HepG2 (cell line): ENCODE data around the gene MEPCE. TPM values are rescaled to one million over a fixed set of nuclear protein-coding genes. Genes with fewer than 3 reads are reported as not detected.
"Not testable (repeated sequence)": the region's sequence is repeated elsewhere in the genome, so short reads cannot be mapped to it uniquely, and the experiment has no call there.

Source experiments
- ATAC-seq: fragments of 200-7000 bp; cut with Tn5 transposase; 3 replicates; pipeline ENCODE4 v1.9.1; 2020; ENCODE audit warnings: mild to moderate bottlenecking, moderate library complexity
- BruUV-seq: library from RNA; stranded (reverse); fragments of 400-500 nt; replicated peaks from 2 replicates; lab custom pipeline; 2021; lab: Mats Ljungman, UMichigan
- CTCF ChIA-PET: fragments of 300-600 bp; formaldehyde crosslinking; extraction: SDS; loops from one replicate; lab custom pipeline; 2021; ENCODE audit warnings: low total read pairs, inconsistent platforms, low intra/inter-chr PET ratio; lab: Yijun Ruan, JAX
- POLR2A ChIA-PET: fragments of 350-600 bp; sonication (Branson Sonifier 250); formaldehyde crosslinking; loops from one replicate; lab custom pipeline; 2020; ENCODE audit warnings: antibody characterized with exemption, inconsistent platforms; lab: Yijun Ruan, JAX
- DNase-seq: peaks from one replicate; pipeline ENCODE4 v3.0.0-alpha.2; 2015; ENCODE audit warnings: low spot score
- FAIRE-seq: peaks from 3 replicates; lab custom pipeline; 2011; peaks lifted over from hg19 to GRCh38; lab: Jason Lieb, UNC
- H2AFZ ChIP-seq: one replicate; pipeline ENCODE4 v1.6.1; 2011; ENCODE audit warnings: low read length, inconsistent platforms
- H3K27ac ChIP-seq: fragments of 300-600 bp; 3 replicates; pipeline ENCODE4 v1.8.0; 2011; ENCODE audit warnings: mixed run types, mild to moderate bottlenecking, mixed read lengths, low read length, inconsistent platforms; ENCODE audit not compliant: insufficient read depth; ENCODE audit errors: extremely low read length
- H3K27me3 ChIP-seq, 2 experiments: fragments of 200-600 bp in 1 of 2; 2 replicates in 1 of 2; 3 replicates in 1 of 2; pipeline versions ENCODE4 v1.6.0 to v1.8.0; 2011; ENCODE audit warnings: low read length in 2 of 2, mild to moderate bottlenecking in 2 of 2, moderate library complexity in 2 of 2, inconsistent platforms in 1 of 2; ENCODE audit not compliant: insufficient read depth in 2 of 2, control insufficient read depth in 1 of 2
- H3K36me3 ChIP-seq, 2 experiments: fragments of 200-600 bp in 1 of 2; replicated peaks in 1 of 2; 2 replicates in 1 of 2; 3 replicates in 1 of 2; pipeline versions ENCODE4 v1.5.1 to v1.8.0; 2011; ENCODE audit warnings: low read length in 2 of 2, inconsistent platforms in 1 of 2; ENCODE audit not compliant: insufficient read depth in 2 of 2, control insufficient read depth in 1 of 2
- H3K4me1 ChIP-seq: 2 replicates; pipeline ENCODE4 v1.5.1; 2012; ENCODE audit warnings: low read length, inconsistent platforms; ENCODE audit not compliant: insufficient read depth
- H3K4me2 ChIP-seq: 2 replicates; pipeline ENCODE4 v1.6.0; 2011; ENCODE audit warnings: low read depth, low read length, inconsistent platforms
- H3K4me3 ChIP-seq, 3 experiments: fragments of 200-600 bp in 1 of 3; sonication (generic), shearing (Covaris generic) in 1 of 3; replicated peaks in 1 of 3; 2 replicates each; pipeline ENCODE4 v1.5.1; 2011 to 2016; ENCODE audit warnings: low read length in 3 of 3, inconsistent platforms in 2 of 3, low read depth in 2 of 3, mild to moderate bottlenecking in 2 of 3, control low read depth in 1 of 3, mixed read lengths in 1 of 3; ENCODE audit not compliant: insufficient read depth in 1 of 3
- H3K79me2 ChIP-seq: one replicate; pipeline ENCODE4 v1.6.1; 2011; ENCODE audit warnings: low read length, inconsistent platforms; ENCODE audit not compliant: insufficient read depth
- H3K9ac ChIP-seq: 2 replicates; pipeline ENCODE4 v1.6.0; 2011; ENCODE audit warnings: mild to moderate bottlenecking, low read depth, low read length, inconsistent platforms; ENCODE audit not compliant: insufficient read depth
- H3K9me3 ChIP-seq: 2 replicates; pipeline ENCODE4 v1.5.1; 2012; ENCODE audit warnings: mild to moderate bottlenecking, low read length
- H4K20me1 ChIP-seq: 2 replicates; pipeline ENCODE4 v1.6.0; 2011; ENCODE audit warnings: inconsistent platforms, mild to moderate bottlenecking, low read length, moderate library complexity; ENCODE audit not compliant: insufficient read depth
- ZNF501 ChIP-seq: sonication (generic); formaldehyde crosslinking; IDR thresholded peaks from 2 replicates; pipeline ENCODE4 v1.5.1; 2020; ENCODE audit warnings: mild to moderate bottlenecking, moderate library complexity, missing genetic modification reagents
- WGBS: methylation state at CpG from one replicate; pipeline ENCODE4 v1.1.6; 2017; ENCODE audit warnings: low lambda C conversion rate; 5-methylcytosine and 5-hydroxymethylcytosine counted together
- in situ Hi-C: cut with HindIII; loops from 2 replicates; pipeline ENCODE4 v1.10.0; 2017; ENCODE audit warnings: low pct_unique_long_range_greater_than_20kb; ENCODE audit not compliant: extremely low pct_ligation_motif_present
- intact Hi-C: fragments of 100-400 bp; cut with micrococcal nuclease; formaldehyde crosslinking; loops from one replicate; pipeline ENCODE4 v1.10.0; 2022; ENCODE audit not compliant: unreplicated experiment
- polyA plus RNA-seq, 8 experiments: library from polyadenylated mRNA; depleted of rRNA in 3 of 8; stranded (reverse) in 7 of 8; unstranded in 1 of 8; fragments of >200 nt; fragmentation: Illumina TruSeq in 4 of 8; extraction: Trizol in 4 of 8; gene quantifications; 2 replicates each; pipeline versions ENCODE4 v1.2.1 to v1.2.3, GENCODE V29; 2011 to 2016; ENCODE audit warnings: low read depth in 4 of 8, missing spikeins in 1 of 8, mixed read lengths in 1 of 8; ENCODE audit not compliant: insufficient read depth in 1 of 8
- total RNA-seq, 5 experiments: library from RNA; depleted of rRNA; stranded (reverse); fragments of >200 nt; fragmentation: Illumina TruSeq; extraction: Trizol; gene quantifications; 2 replicates each; pipeline ENCODE4 v1.2.3, GENCODE V29; 2016; ENCODE audit warnings: low read depth in 1 of 5

MEPCE gene
- total and polyA plus RNA-seq, 2 of the 13 experiments (the other 11 are each of a cell fraction or from before 2014, with no cell fraction given), result 12.3 to 26.0 TPM

GRCh38 chr7:100438731-100439130 lies 9.1 kb downstream of the MEPCE start:
- H3K27me3 ChIP-seq, H3K4me2 ChIP-seq, H3K9me3 ChIP-seq, FAIRE-seq, intact Hi-C loops, H2AFZ ChIP-seq, H3K27ac ChIP-seq, in situ Hi-C loops, H4K20me1 ChIP-seq, ATAC-seq, H3K4me3 ChIP-seq, H3K36me3 ChIP-seq, BruUV-seq, H3K9ac ChIP-seq, DNase-seq, CTCF ChIA-PET: not testable (repeated sequence)
- POLR2A ChIA-PET, result interaction anchor here (0.7 to 6.0 kb wide), 3 partner anchors 7 to 12 kb away, joined by 4 to 42 read pairs (median 6); partner anchors contain the start of genes MEPCE and ZCWPW1
- peaks cover 14% of the 10 kb centered on the region for H3K79me2 ChIP-seq
- 95% methylated on average over 8 of the region's 8 CpGs for WGBS
- peaks cover 51% of the 10 kb centered on the region for H3K4me1 ChIP-seq

DNA sequence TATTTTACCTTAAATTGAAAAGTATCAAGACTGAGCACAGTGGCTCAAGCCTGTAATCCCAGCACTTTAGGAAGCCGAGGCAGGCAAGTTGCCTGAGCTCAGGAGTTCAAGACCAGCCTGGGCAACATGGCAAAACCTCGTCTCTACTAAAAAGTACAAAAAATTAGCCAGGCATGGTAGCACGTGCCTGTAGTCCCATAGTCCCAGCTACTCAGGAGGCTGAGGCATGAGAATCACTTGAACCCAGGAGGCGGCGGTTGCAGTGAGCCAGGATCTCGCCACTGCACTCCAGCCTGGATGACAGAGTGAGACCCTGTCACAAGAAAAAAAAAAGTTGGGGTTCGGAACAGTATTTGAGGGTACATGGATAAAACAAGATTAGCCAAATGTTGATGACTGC lies 9.6 kb downstream of the MEPCE start:
- H2AFZ ChIP-seq, H3K27me3 ChIP-seq, H3K9ac ChIP-seq, intact Hi-C loops, in situ Hi-C loops, H4K20me1 ChIP-seq, H3K36me3 ChIP-seq, H3K9me3 ChIP-seq, CTCF ChIA-PET, H3K4me2 ChIP-seq, H3K4me3 ChIP-seq, DNase-seq, ATAC-seq, FAIRE-seq, BruUV-seq: not testable (repeated sequence)
- WGBS, result 96% methylated on average over 7 of the region's 7 CpGs
- H3K4me1 ChIP-seq, result peaks cover 51% of the 10 kb centered on the region
- POLR2A ChIA-PET, result interaction anchor here (1.7 to 6.0 kb wide), 2 partner anchors 8 to 10 kb away, joined by 6 to 42 read pairs; partner anchors contain the start of genes MEPCE and ZCWPW1
- 0 out of 2 replicates have a peak, but pooled peaks have one; percentile 8 for TF ChIP-seq ZNF501 (CRISPR knock-in tag)
- H3K27ac ChIP-seq, result peak overlapping the region; percentile 71
- H3K79me2 ChIP-seq, result peaks cover 14% of the 10 kb centered on the region
